GM08714 (cell line): ENCODE data around the gene SCGB2A2.

Experiments
- H3K4me3 ChIP-seq: fragments of 200-500 bp; sonication (Bioruptor generic); 2 replicates; pipeline ENCODE4 v1.5.1; 2014; ENCODE audit warnings: mild to moderate bottlenecking, low read length, inconsistent platforms
- ZNF274 ChIP-seq: IDR thresholded peaks from 2 replicates; pipeline ENCODE4 v1.6.1; 2012; ENCODE audit warnings: mild to moderate bottlenecking, low read depth, low read length

Gene SCGB2A2

DNA sequence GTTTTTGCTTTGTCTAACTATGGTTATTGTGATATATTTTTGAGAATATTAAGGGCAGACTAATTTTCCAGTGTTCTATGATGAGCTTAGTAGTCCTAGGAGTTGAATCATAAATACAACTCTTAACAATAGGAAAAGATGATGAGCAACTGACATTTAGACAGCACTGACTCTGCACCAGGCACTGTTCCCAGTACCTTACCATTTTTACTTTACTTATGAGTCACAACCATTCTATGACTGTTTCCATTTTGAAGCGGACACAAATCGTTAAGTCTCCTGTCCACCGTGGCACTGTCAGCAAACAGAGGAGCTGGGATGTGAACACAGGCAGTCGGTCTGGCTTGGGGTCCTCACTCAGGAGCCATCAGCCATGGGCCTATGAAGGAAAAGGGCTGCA, 3.4 kb upstream of the SCGB2A2 start:
- no peak for TF ChIP-seq ZNF274
- H3K4me3 ChIP-seq, result no peak overlapping the region

DNA sequence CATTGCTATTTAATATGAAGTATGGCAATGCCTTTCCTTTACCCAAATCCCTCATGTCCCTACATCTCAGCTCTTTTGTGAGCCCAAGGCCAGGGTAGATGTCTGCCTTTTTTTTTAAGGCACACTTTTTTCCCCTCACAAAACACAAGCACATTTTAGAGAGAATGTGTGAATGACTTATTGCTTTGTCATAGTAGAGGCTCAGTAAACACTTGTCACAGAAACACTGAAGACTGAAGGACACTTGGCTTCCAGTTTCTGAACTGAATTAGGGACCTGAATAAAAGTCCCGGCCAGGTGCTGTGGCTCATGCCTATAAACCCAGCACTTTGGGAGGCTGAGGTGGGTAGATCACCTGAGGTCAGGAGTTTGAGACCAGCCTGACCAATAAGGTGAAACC, 2.9 kb upstream of the SCGB2A2 start:
- no peak for TF ChIP-seq ZNF274

DNA sequence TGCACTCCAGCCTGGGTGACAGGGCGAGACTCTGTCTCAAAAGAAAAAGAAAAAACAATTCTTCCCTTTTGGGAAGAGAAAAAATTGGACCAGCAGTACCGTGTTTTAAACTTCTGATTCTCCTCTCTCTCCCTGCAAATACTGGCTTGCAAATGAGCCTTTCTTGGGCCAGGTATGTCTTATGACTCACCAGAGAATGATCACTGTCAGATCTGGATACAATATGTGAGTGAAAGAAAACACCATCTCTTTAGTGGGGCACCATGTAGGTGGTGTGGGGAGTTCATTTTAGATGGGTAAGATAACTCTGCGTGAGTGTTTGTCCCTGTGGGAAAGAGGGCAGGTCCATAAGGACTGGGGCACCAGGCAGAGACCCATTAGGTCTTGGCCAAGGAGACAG, 2.4 kb upstream of the SCGB2A2 start:
- H3K4me3 ChIP-seq, result no peak overlapping the region
- TF ChIP-seq ZNF274, result no peak

More for the DNA sequence above, 2.9 kb upstream of the SCGB2A2 start:
- H3K4me3 ChIP-seq, result no peak overlapping the region

DNA sequence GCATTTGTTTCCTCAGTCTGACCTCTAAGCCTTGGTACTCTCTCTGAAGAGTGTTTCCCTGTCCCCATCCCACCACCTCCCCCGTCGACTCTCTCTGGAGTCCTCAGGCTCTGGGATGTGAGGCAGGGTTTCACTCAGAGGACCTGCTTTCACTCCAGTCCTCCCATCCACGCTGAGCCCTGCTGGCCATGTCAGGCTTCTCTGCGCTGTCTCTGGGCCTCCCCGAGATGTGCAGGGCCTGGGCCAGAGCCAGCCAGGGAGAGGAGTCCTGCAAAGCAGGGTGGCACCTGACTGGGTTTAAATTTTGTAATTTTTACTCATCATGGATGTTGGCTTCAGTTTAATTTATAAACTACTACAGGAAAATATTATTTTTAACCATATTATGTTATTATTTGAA, 3.3 kb downstream of the SCGB2A2 start:
- H3K4me3 ChIP-seq, result no peak overlapping the region
- no peak for TF ChIP-seq ZNF274

DNA sequence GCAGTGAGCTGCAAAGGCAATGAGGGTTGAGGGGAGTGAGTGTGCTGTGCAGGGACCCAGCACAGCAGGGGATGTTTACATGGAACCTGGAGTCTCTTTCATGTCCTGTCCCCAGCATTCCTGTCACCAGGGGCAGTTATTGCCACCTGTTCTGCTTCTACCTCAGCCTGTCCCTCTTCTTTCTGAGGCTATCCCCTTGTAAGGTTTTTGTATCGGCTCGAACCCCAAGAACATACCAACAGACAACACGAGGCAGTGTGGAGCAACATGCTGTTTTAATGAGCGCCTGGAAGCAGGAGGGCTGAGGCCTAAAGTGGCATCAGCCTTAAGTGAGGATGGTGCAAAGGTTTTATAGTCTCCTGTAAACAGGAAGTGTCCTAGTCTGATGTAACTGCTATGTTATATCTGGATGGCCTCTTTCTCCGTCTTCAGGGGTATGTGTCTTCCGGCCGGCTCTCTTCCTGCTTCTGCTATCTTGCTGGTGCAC, 3.9 kb downstream of the SCGB2A2 start:
- no peak for TF ChIP-seq ZNF274
- no peak overlapping the region for H3K4me3 ChIP-seq

DNA sequence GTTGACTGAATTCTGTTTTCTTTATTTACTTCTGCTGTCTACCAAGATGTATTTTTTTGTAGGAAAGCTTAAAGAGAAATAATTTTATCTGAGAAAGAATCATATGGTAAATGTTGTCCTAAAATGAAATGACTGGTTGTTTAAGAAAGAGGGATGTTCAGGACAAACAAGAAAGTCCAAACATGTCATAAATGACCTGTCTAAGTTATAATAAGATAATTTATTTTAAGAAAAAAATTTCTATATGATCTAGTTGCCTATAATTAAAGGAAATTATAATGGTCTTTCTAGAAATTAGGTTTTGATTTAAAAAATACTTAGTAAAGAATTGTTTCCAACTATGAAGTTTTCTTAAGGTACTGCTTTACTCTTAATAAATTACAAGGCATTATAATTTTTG, 10.5 kb downstream of the SCGB2A2 start:
- TF ChIP-seq ZNF274, result no peak

DNA sequence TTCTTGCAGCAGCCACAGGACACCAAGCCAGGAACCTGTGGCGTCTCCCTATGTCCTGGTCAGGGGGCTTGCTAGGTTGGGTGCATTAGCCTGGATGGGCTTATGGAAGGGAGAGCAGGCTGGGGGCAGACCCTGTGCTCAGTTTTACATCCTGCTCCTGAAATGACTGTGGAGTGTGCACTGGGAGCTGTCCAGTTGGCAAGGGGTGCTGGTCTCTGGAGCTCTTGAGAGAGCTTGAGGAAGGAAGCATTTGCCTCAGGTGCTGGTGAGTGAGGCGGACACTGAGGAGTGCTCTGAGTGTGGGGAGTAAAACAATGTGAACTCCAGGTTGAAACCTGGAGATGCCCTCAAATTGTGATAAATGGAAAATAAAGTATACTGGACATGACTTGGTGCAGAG, 25.5 kb downstream of the SCGB2A2 start:
- no peak overlapping the region for H3K4me3 ChIP-seq
- TF ChIP-seq ZNF274, result no peak

More for the DNA sequence above, 10.5 kb downstream of the SCGB2A2 start:
- no peak overlapping the region for H3K4me3 ChIP-seq

DNA sequence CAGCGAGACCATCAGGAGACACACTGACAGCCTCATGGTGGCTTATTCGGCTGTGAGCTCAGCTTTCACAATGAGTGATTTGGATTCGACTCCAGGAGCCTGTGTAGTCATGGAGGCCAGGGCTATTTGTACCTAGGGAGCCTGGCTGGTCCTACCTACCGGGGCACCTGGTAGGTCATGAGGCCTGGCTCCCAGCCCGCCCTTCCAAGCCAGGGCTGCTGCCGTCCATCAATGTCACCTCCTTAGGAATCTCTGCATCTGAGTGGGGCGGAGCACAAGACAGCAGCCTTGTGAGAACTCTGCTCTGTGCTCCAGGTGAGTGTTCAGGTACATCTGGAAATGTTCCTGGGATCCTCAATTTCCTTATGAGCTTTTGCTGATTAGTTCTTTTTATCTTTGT, 29.0 kb downstream of the SCGB2A2 start, which contains the start of gene SCGB1D4:
TSS of gene SCGB1D4 (minus strand) at position 101 of the 400 bp plus-strand sequence. CDS start at position 36, 65 bp downstream.
- H3K4me3 ChIP-seq, result no peak within 1 kb of the TSS
- TF ChIP-seq ZNF274, result no peak

DNA sequence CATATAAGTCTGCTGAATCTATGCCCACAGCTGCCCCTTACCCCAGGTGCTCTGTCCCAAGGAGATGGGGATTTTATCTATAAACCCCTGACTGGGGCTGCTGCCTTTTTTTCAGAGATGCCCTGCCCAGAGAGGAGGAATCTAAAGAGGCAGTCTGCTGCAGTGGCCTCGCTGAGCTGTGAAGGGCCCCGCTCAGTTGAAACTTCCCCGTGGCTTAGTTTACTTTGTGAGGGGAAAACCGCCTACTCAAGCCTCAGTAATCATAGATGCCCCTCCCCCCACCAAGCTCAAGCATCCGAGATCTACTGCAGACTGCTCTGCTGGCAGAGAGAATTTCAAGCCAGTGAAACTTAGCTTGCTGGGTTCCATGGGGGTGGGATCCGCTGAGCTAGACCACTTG, 36.3 kb downstream of the SCGB2A2 start:
- no peak overlapping the region for H3K4me3 ChIP-seq
- TF ChIP-seq ZNF274, result no peak

DNA sequence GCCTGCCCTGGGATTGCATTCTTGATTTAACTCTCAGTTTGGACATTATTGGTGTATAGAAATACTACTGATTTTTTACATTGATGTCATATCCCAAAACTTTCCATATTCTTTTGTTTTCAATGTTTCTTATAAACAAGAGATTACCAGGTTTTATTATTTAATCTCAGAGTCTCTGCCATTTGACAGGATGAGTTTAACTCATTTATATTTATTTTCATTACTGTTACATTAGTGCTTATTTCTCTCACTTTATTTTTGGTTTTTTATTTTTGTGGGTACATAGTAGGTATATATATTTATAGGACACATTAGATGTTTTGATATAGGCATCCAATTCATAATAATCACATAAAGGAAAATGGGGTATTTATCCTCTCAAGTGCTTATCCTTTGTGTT, 38.0 kb downstream of the SCGB2A2 start:
- H3K4me3 ChIP-seq, result no peak overlapping the region
- TF ChIP-seq ZNF274, result no peak

DNA sequence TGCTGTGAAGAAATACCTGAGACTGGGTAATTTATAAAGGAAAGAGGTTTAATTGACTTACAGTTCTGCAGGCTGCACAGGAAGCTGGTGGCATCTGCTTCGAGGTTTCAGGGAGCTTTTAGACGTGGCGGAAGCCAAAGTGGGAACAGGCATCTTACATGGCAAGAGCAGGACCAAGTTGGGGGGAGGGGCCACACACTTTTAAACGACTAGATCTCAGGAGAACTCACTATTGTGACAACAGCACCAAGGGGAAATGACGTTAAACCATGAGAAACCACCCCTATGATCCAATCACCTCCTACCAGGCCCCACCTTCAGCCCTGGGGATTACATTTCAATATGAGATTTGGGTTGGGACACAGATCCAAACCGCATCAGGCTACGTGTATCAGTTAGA, 40.0 kb downstream of the SCGB2A2 start:
- no peak for TF ChIP-seq ZNF274
- H3K4me3 ChIP-seq, result no peak overlapping the region

DNA sequence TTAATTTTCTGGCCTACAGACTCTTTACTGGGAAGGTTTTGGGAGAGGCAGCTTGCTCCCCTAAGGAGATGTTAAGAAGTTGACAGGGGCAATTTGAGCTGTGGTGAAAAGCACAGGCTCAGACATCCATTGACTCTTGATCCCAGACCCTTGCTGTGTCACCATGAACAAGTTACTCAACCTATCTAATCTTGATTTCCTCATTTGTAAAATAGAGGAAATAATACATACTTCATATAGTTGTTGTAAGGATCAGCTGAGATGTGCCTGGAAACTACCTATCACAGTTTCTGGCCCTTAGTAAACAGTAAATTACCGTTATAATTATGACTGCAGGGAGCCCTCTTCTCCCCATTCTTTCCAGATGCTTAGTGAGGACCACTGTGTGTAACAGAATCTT, 45.5 kb downstream of the SCGB2A2 start:
- H3K4me3 ChIP-seq, result no peak overlapping the region
- TF ChIP-seq ZNF274, result no peak

DNA sequence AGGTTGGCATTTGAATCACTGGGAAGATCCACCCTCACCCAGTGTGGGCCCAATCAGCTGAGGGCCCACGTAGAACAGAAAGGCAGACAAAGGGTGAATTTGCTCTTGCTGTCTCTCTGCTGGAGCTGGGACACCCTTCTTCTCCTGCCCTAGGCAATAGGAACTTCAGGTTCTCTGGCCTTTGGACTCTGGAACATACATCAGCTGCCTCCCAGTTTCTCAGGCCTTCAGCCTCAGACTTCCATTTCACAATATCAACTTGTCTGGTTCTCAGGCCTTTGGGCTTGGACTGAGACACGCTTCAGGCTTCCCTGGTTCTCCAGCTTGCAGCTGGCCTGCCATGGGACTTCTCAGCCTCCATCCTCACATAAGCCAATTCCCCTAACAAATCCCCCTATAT, 52.6 kb downstream of the SCGB2A2 start:
- no peak overlapping the region for H3K4me3 ChIP-seq
- no peak for TF ChIP-seq ZNF274
